Right forelimb (tissue), 1 donor: ENCODE data around the gene EHBP1.

Experiments used
- DNase-seq: peaks from one replicate; pipeline ENCODE4 v3.0.0-alpha.2; 2018

Gene EHBP1

GRCh38 chr2:62895632-62896009 lies 190.1 kb downstream of the EHBP1 start:
- no peak for DNase-seq

- no peak for DNase-seq
Observed at GRCh38 chr2:62897187-62897827, 191.8 kb downstream of the EHBP1 start.

- DNase-seq, result no peak
Observed at GRCh38 chr2:62904344-62904743, 198.8 kb downstream of the EHBP1 start.

GRCh38 chr2:62908145-62908544 lies 202.6 kb downstream of the EHBP1 start:
- no peak for DNase-seq

- no peak for DNase-seq
Observed at GRCh38 chr2:62913311-62913710, 207.8 kb downstream of the EHBP1 start.

- no peak for DNase-seq
Observed at GRCh38 chr2:62919041-62919440, 213.5 kb downstream of the EHBP1 start.

- DNase-seq, result no peak
Observed at GRCh38 chr2:62920070-62920469, 214.6 kb downstream of the EHBP1 start.

- DNase-seq, result no peak
Observed at GRCh38 chr2:62923242-62923641, 217.7 kb downstream of the EHBP1 start.

- DNase-seq, result no peak
Observed at GRCh38 chr2:62923881-62924280, 218.4 kb downstream of the EHBP1 start.

GRCh38 chr2:62928015-62928414 lies 222.5 kb downstream of the EHBP1 start:
- no peak for DNase-seq

- DNase-seq, result no peak
Observed at GRCh38 chr2:62931536-62931935, 226.0 kb downstream of the EHBP1 start.

- DNase-seq, result no peak
Observed at GRCh38 chr2:62933398-62933917, 227.9 kb downstream of the EHBP1 start.

GRCh38 chr2:62934517-62934916 lies 229.0 kb downstream of the EHBP1 start:
- DNase-seq, result no peak

GRCh38 chr2:62938126-62938525 lies 232.6 kb downstream of the EHBP1 start:
- no peak for DNase-seq

GRCh38 chr2:62939735-62940491 lies 234.4 kb downstream of the EHBP1 start:
- no peak for DNase-seq

GRCh38 chr2:62940697-62941096 lies 235.2 kb downstream of the EHBP1 start:
- no peak for DNase-seq

- no peak for DNase-seq
Observed at GRCh38 chr2:62941413-62941812, 235.9 kb downstream of the EHBP1 start.

GRCh38 chr2:62944362-62944761 lies 238.8 kb downstream of the EHBP1 start:
- no peak for DNase-seq

- DNase-seq, result no peak
Observed at GRCh38 chr2:62947403-62947802, 241.9 kb downstream of the EHBP1 start.

GRCh38 chr2:62956651-62957050 lies 251.1 kb downstream of the EHBP1 start:
- no peak for DNase-seq

- no peak for DNase-seq
Observed at GRCh38 chr2:62958206-62958605, 252.7 kb downstream of the EHBP1 start.

GRCh38 chr2:62964050-62964449 lies 258.5 kb downstream of the EHBP1 start:
- no peak for DNase-seq

- no peak for DNase-seq
Observed at GRCh38 chr2:62964671-62965070, 259.2 kb downstream of the EHBP1 start.

- DNase-seq, result no peak
Observed at GRCh38 chr2:62966991-62967390, 261.5 kb downstream of the EHBP1 start.

GRCh38 chr2:62968168-62968567 lies 262.7 kb downstream of the EHBP1 start:
- DNase-seq, result no peak
